GM23338 (cell line): ENCODE measurements around the gene GCK. TPM values are rescaled to one million over a fixed set of nuclear protein-coding genes. Genes with fewer than 3 reads are reported as not detected.

Source experiments
- ATAC-seq: fragments of 200-7000 bp; cut with Tn5 transposase; 3 replicates; pipeline ENCODE4 v1.9.1; 2020
- DNase-seq: peaks from one replicate; pipeline ENCODE4 v3.0.0-alpha.2; 2015; ENCODE audit warnings: low spot score
- H2AFZ ChIP-seq: fragments of 200-600 bp; sonication (generic); 2 replicates; pipeline ENCODE4 v1.8.0; 2016; ENCODE audit warnings: antibody characterized with exemption, mild to moderate bottlenecking, moderate library complexity
- H3F3A ChIP-seq: fragments of 200-600 bp; sonication (generic); replicated peaks from 2 replicates; pipeline ENCODE4 v1.8.0; 2017; ENCODE audit warnings: antibody characterized with exemption, mixed run types, low read depth
- H3K27ac ChIP-seq: fragments of 200-600 bp; sonication (generic); 2 replicates; pipeline ENCODE4 v1.6.1; 2016; ENCODE audit warnings: low read depth
- H3K27me3 ChIP-seq: fragments of 200-600 bp; sonication (generic); 2 replicates; pipeline ENCODE4 v1.8.0; 2016; ENCODE audit warnings: mild to moderate bottlenecking, mixed run types, moderate library complexity; ENCODE audit not compliant: insufficient read depth
- H3K36me3 ChIP-seq: fragments of 200-600 bp; sonication (generic); 2 replicates; pipeline ENCODE4 v1.8.0; 2016; ENCODE audit warnings: mild to moderate bottlenecking; ENCODE audit not compliant: insufficient read depth
- H3K4me1 ChIP-seq: fragments of 200-600 bp; sonication (generic); 2 replicates; pipeline ENCODE4 v1.8.0; 2016; ENCODE audit warnings: mild to moderate bottlenecking, moderate library complexity; ENCODE audit not compliant: insufficient read depth
- H3K4me2 ChIP-seq: fragments of 200-600 bp; sonication (generic); 2 replicates; pipeline ENCODE4 v1.7.1; 2017; ENCODE audit warnings: mixed run types
- H3K4me3 ChIP-seq: fragments of 200-600 bp; sonication (generic); 2 replicates; pipeline ENCODE4 v1.6.1; 2016; ENCODE audit warnings: mixed run types
- H3K79me2 ChIP-seq: fragments of 200-600 bp; sonication (generic); replicated peaks from 2 replicates; pipeline ENCODE4 v1.8.0; 2017; ENCODE audit warnings: mild to moderate bottlenecking; ENCODE audit not compliant: insufficient read depth
- H3K9me2 ChIP-seq: fragments of 200-600 bp; sonication (generic); 2 replicates; pipeline ENCODE4 v1.8.0; 2017; ENCODE audit not compliant: insufficient read depth
- H4K20me1 ChIP-seq: fragments of 200-600 bp; sonication (generic); replicated peaks from 2 replicates; pipeline ENCODE4 v1.8.0; 2017; ENCODE audit warnings: mild to moderate bottlenecking; ENCODE audit not compliant: insufficient read depth
- H3K27ac Mint-ChIP-seq: 2 replicates; pipeline ENCODE4 v1.8.0; 2020; ENCODE audit warnings: inconsistent platforms, mild to moderate bottlenecking, moderate library complexity, mixed read lengths
- H3K27me3 Mint-ChIP-seq: 3 replicates; pipeline ENCODE4 v1.8.0; 2022; ENCODE audit warnings: low read depth, mild to moderate bottlenecking, moderate library complexity, mixed read lengths, inconsistent platforms; ENCODE audit not compliant: insufficient read depth, poor library complexity
- H3K36me3 Mint-ChIP-seq: 3 replicates; pipeline ENCODE4 v1.8.0; 2021; ENCODE audit warnings: low read depth, mild to moderate bottlenecking, inconsistent platforms, moderate library complexity, mixed read lengths
- H3K4me1 Mint-ChIP-seq: 3 replicates; pipeline ENCODE4 v1.8.0; 2020; ENCODE audit warnings: mild to moderate bottlenecking, inconsistent platforms, mixed read lengths
- H3K4me3 Mint-ChIP-seq: 3 replicates; pipeline ENCODE4 v1.8.0; 2021; ENCODE audit warnings: moderate library complexity, mild to moderate bottlenecking, inconsistent platforms, mixed read lengths
- H3K9me3 Mint-ChIP-seq: 3 replicates; pipeline ENCODE4 v1.8.0; 2020; ENCODE audit warnings: moderate library complexity, mild to moderate bottlenecking, inconsistent platforms, mixed read lengths
- CREB1 ChIP-seq: fragments of 250-450 bp; sonication (Bioruptor Pico); IDR thresholded peaks from 2 replicates; pipeline ENCODE4 v1.5.0; 2020; ENCODE audit warnings: low read depth, mild to moderate bottlenecking, moderate library complexity
- ETS1 ChIP-seq: IDR thresholded peaks from 2 replicates; pipeline ENCODE4 v1.6.1; 2016; ENCODE audit warnings: antibody characterized with exemption
- EZH2phosphoT487 ChIP-seq: fragments of 200-600 bp; sonication (generic); IDR thresholded peaks from one replicate; pipeline ENCODE4 v1.8.1; 2018; ENCODE audit warnings: antibody characterized with exemption; ENCODE audit not compliant: unreplicated experiment
- JUNB ChIP-seq: IDR thresholded peaks from one replicate; pipeline ENCODE4 v1.6.1; 2016; ENCODE audit warnings: antibody characterized with exemption; ENCODE audit not compliant: unreplicated experiment
- NANOG ChIP-seq: IDR thresholded peaks from 2 replicates; pipeline ENCODE4 v1.6.1; 2016; ENCODE audit warnings: antibody characterized with exemption, borderline replicate concordance
- STAT1 ChIP-seq: IDR thresholded peaks from one replicate; pipeline ENCODE4 v1.6.1; 2016; ENCODE audit warnings: antibody characterized with exemption; ENCODE audit not compliant: unreplicated experiment
- ZNF462 ChIP-seq: fragments of 250-450 bp; sonication (Bioruptor Pico); IDR thresholded peaks from 2 replicates; pipeline ENCODE4 v1.5.0; 2020; ENCODE audit warnings: mild to moderate bottlenecking, moderate library complexity
- polyA plus RNA-seq: library from polyadenylated mRNA; unstranded; fragments of >200 nt; fragmentation: Nextera tagmentation; extraction: Ambion mirVana; gene quantifications from 2 replicates; pipeline ENCODE4 v1.2.1, GENCODE V29; 2016
- total RNA-seq: library from RNA; depleted of rRNA; stranded (reverse); fragments of >200 nt; shearing (Covaris generic); gene quantifications from 2 replicates; pipeline ENCODE4 v1.2.3, GENCODE V29; 2014
- TF ChIP-seq, protein P1 (sequence below), 2 experiments: fragments of 200-600 bp in 1 of 2; sonication (generic) in 1 of 2; conservative IDR thresholded peaks; 2 replicates each; pipeline versions ENCODE4 v1.5.1 to v1.6.1; 2016 to 2017; ENCODE audit warnings: antibody characterized with exemption in 2 of 2, low read depth in 2 of 2, mild to moderate bottlenecking in 2 of 2, moderate library complexity in 1 of 2

The GCK gene
- total and polyA plus RNA-seq, 2 experiments from 2014 or later = 6.1 to 7.3 TPM

- Mint-ChIP-seq H3K4me1 (peaks cover 10% of the 10 kb centered on the region), H3K36me3 (no peaks in the 10 kb centered on the region), H3K9me3 (no peaks in the 10 kb centered on the region), H3K27me3 (peaks cover 6% of the 10 kb centered on the region), H3K27ac (no peak overlapping the region), H3K4me3 (no peak overlapping the region)
- H3K9me2 ChIP-seq = no peaks in the 10 kb centered on the region; the same call in 1 of the 2 replicates
- H3K4me3 ChIP-seq = no peak overlapping the region
- ATAC-seq = no peak
- peaks cover 7% of the 10 kb centered on the region; the same call in 1 of the 2 replicates for H3K27me3 ChIP-seq
- TF ChIP-seq EZH2phosphoT487 (no peak), JUNB (no peak)
- H3K27ac ChIP-seq = no peak overlapping the region
- peaks cover 7% of the 10 kb centered on the region for H4K20me1 ChIP-seq
- DNase-seq = no peak
- peaks cover 10% of the 10 kb centered on the region; the same call in 1 of the 2 replicates for H3K4me1 ChIP-seq
- H3K79me2 ChIP-seq = peaks cover 16% of the 10 kb centered on the region
- no peaks in the 10 kb centered on the region for H3K36me3 ChIP-seq
- H3F3A ChIP-seq = no peaks in the 10 kb centered on the region
- no peak overlapping the region for H2AFZ ChIP-seq
- no peak overlapping the region for H3K4me2 ChIP-seq
Observed at GRCh38 chr7:44197474-44197873, 8.2 kb upstream of the GCK start.

DNA sequence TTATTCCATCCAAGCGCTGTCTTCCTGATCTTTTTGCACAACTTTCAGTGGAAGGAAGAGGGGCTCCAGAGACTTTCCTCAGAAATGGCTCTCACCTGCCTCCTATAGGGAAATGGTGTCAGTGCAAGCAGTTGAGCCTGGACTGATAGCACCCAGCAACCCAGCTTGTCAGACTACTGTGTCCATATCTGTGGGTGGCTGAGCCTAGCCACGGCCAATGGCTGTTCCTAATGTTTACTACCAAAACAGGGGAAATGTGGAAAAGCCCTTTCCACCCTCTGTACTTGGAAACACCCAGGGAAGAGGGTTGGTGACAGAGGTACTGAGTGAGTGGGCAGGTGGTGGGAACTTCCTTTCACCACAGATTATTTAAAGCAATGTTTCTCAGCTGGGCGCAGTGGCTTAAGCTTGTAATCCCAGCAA is 7.2 kb upstream of the GCK start:
- TF ChIP-seq ETS1 (no peak), NANOG (no peak), STAT1 (no peak), CREB1 (CRISPR knock-in tag) (no peak), JUNB (no peak)
- TF ChIP-seq, protein P1, sequence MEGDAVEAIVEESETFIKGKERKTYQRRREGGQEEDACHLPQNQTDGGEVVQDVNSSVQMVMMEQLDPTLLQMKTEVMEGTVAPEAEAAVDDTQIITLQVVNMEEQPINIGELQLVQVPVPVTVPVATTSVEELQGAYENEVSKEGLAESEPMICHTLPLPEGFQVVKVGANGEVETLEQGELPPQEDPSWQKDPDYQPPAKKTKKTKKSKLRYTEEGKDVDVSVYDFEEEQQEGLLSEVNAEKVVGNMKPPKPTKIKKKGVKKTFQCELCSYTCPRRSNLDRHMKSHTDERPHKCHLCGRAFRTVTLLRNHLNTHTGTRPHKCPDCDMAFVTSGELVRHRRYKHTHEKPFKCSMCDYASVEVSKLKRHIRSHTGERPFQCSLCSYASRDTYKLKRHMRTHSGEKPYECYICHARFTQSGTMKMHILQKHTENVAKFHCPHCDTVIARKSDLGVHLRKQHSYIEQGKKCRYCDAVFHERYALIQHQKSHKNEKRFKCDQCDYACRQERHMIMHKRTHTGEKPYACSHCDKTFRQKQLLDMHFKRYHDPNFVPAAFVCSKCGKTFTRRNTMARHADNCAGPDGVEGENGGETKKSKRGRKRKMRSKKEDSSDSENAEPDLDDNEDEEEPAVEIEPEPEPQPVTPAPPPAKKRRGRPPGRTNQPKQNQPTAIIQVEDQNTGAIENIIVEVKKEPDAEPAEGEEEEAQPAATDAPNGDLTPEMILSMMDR (conservative IDR thresholded peaks at IDR 0.05; ENCODE audit: low read depth in 2 of 2) = peak; percentile 69 to 82
- no peaks in the 10 kb centered on the region; the same call in 1 of the 2 replicates for H3K9me2 ChIP-seq
- Mint-ChIP-seq H3K9me3 (no peaks in the 10 kb centered on the region), H3K27me3 (peaks cover 4% of the 10 kb centered on the region), H3K36me3 (no peaks in the 10 kb centered on the region), H3K4me1 (peaks cover 5% of the 10 kb centered on the region; the same call in 1 of the 3 replicates), H3K27ac (no peak overlapping the region), H3K4me3 (no peak overlapping the region)
- H3K36me3 ChIP-seq = no peaks in the 10 kb centered on the region
- H3K4me2 ChIP-seq = no peak overlapping the region
- H4K20me1 ChIP-seq = no peaks in the 10 kb centered on the region
- no peak overlapping the region for H3K27ac ChIP-seq
- DNase-seq (peak; percentile 74), ATAC-seq (peak; percentile 64)
- H3K79me2 ChIP-seq = peaks cover 6% of the 10 kb centered on the region
- no peaks in the 10 kb centered on the region for H3F3A ChIP-seq
- no peaks in the 10 kb centered on the region for H3K4me1 ChIP-seq
- no peak overlapping the region for H2AFZ ChIP-seq
- H3K4me3 ChIP-seq = no peak overlapping the region
- H3K27me3 ChIP-seq = peaks cover 7% of the 10 kb centered on the region; the same call in 1 of the 2 replicates

DNA sequence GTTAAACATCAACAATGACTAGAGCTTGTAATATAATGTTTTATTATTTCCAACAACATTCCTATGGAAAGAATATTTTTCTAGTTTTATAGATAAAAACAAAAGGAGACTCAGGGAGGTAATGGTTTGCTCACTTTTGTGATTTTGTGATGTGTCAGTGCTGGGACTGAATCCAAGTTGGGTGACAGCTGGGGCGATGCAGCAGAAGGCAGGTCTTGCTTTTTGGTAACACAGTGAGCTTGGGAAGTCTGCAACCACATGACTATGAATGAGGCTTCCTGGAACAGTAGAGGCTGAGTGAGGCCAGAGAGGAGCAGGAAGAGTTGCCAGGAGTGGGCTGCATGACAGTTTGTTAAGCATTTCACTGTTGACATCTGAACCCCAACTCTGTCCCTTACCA is 6.7 kb upstream of the GCK start:
- Mint-ChIP-seq H3K27ac (no peak overlapping the region), H3K4me3 (no peak overlapping the region), H3K27me3 (peaks cover 4% of the 10 kb centered on the region), H3K9me3 (no peaks in the 10 kb centered on the region), H3K36me3 (no peaks in the 10 kb centered on the region), H3K4me1 (peaks cover 5% of the 10 kb centered on the region; the same call in 1 of the 3 replicates)
- Histone ChIP-seq H4K20me1 (no peaks in the 10 kb centered on the region), H2AFZ (no peak overlapping the region), H3K4me1 (no peaks in the 10 kb centered on the region), H3F3A (no peaks in the 10 kb centered on the region), H3K4me3 (no peak overlapping the region), H3K4me2 (no peak overlapping the region), H3K9me2 (no peaks in the 10 kb centered on the region; the same call in 1 of the 2 replicates), H3K27me3 (peaks cover 7% of the 10 kb centered on the region; the same call in 1 of the 2 replicates), H3K27ac (no peak overlapping the region), H3K79me2 (no peaks in the 10 kb centered on the region), H3K36me3 (no peaks in the 10 kb centered on the region)
- DNase-seq (no peak), ATAC-seq (no peak)
- TF ChIP-seq ZNF462 (CRISPR knock-in tag) = no peak
